GM11168 (cell line): Measurements from ENCODE around the gene LETM1.
"Not testable (repeated sequence)": the region's sequence is repeated elsewhere in the genome, so short reads cannot be mapped to it uniquely, and the experiment has no call there.

Experiments
- in situ Hi-C: fragments of 300-500 bp; cut with MboI; formaldehyde crosslinking; loops from one replicate; pipeline ENCODE4 v1.12.0; 2022; ENCODE audit warnings: low sequenced_read_pairs; ENCODE audit not compliant: unreplicated experiment

LETM1 gene

DNA sequence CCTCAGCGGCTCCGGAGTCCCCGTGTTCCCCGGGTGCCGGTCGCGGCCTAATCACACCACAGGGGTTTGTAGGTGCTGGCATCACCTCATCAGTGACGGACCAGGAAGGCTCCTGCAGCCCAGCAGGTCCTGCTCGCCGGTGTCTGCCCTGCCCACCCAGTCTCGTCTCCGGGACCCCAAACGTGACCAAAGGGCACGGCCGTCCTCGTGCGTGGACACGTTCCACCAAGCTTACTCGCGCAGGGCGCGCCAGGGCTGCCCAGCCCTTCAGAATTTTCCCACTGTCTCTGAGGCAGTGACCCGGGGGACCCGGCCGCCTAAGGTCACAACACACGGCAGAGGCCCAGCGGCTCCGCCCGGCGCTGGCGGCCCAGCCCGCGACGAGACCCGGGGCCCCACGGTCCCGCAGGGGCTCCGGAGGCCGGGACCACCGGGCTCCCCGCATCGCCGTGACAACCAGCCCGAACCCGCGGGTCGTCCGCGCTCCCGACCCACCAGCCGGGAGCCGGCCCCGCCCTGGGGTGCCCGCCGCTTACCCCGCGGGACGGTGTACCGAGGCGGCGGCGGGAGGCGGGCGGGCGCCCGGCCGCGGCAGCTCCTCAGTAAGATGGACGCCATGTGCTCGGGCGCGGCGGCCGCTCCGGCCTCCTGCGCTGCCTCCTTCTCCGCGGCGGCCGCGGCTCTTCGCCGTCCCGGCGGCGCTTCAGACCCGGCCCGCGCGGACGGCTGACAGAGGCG lies 454 bp downstream of the LETM1 start:
- in situ Hi-C loops = no loop called here

DNA sequence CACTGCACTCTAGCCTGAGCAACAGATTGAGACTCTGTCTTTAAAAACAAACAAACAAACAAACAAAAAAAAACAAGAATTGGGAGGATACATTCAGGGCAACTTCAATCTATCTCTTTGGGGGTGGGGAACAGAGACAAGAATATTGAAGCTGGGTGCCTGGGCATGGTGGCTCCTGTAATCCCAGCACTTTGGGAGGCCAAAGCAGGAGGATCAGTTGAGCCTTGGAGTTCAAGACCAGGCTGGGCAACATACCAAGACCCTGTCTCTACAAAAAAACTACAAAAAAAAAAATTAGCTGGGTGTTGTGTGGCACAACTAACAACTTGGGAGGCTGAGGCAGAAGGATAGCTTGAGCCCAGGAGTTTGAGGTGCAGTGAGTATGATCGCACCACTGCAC lies 1.2 kb downstream of the LETM1 start:
- in situ Hi-C loops = no loop called here

DNA sequence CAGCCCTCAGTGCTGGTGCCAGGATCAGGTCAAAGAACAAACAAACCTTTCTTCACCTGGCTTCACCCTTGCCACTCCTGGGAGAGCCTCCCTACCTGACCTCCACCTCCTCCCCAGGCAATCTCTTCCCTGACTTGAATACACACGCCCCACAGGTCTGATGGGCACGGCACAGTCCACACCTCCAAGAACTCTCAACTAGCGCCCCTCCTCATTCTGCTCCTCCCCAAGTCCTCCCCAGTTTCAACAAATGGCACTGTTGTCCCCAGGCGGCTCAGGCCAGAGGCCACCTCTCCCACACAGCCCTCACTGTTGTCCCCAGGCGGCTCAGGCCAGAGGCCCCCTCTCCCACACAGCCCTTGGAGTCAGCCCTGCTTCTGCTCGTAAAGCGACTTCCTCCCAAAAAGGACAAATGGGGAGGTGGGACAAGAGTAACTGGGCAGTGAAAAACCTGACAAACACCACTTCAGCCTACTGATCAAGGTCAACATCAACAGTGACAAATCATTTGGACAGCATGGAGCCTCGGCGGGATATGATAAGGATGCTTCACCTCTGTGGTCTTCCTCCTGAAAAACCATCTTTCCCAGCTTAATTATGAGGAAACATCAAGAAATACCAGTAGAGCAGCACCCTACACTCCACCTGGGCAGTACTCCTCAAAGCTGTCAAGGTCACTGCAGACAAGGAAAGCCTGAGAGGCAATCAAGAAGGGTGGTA lies 2.9 kb downstream of the LETM1 start:
- in situ Hi-C loops = no loop called here

DNA sequence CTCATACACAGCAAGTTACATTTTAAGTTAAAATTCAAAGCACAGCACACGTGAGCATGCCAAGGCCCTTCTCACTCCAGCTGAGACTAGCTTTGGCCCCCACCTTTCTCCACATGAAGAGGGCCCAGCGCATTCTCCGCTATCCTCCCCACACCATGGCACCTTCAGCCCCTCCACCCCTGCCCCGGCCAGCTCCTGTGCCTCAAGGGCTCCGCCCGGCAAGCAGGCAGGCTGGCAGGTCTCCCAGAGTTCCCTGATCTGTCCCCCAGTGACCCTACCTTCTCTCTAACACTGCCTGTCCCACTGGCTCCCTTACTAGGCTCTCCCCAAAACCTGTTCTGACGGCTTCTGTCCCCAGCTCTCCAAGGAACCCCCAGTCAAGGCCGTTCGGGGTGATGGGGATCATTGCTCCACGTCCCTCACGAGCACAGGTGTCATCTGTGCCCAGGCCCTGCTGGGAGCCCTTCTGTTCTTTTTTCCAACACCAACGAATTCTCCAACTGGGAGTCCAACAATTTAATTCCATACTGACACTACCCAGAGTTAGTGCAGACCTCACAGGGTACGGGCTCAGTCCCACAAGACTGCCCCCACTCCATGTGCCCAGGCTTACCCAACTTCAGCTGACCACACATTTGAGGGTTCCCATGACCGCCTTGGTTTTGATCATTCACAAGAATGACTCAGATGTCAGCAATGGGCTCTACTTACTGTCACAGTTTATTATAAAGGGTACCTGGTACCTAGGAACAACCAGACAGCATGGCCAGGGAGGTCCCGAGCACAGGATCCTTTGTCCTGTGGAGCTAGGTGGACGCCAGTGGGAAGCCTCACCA lies 4.2 kb downstream of the LETM1 start:
- in situ Hi-C loops = no loop called here

DNA sequence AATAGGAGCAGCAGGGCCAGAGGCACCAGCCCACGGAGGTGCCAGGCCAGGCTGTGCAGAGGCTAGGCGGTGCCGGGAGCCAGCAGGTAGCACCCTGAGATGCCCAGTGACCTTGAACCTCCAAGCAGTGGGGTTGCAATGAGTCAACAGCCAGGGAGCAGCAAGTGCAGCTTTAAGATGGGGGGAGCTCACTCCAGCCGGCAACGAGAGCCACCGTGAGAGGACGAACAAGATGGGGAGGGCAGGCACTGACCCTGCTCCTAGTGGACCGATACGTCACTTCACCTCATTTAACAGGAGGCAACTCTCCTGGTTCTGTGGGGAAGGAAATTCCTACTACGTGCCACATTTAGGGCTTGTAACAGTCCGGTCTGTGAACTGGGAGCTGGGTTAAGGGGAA lies 4.8 kb downstream of the LETM1 start:
- in situ Hi-C loops = no loop called here

DNA sequence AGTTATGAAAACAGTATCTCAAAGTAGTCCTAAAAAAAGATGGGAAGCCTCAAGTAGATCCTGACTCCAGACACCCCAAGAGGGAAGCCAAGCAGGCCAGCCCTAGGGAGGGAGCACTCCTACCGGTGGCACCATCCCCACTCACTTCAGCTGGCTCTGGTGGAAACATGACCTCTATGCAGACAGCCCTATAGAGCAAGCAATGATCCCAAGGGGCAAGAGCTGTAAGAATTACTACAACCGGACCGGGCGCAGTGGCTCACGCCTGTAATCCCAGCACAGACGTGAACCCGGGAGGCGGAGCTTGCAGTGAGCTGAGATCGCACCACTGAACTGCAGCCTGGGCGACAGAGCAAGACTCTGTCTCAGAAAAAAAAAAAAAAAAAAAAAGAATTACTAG lies 5.7 kb downstream of the LETM1 start:
- in situ Hi-C loops = no loop called here

DNA sequence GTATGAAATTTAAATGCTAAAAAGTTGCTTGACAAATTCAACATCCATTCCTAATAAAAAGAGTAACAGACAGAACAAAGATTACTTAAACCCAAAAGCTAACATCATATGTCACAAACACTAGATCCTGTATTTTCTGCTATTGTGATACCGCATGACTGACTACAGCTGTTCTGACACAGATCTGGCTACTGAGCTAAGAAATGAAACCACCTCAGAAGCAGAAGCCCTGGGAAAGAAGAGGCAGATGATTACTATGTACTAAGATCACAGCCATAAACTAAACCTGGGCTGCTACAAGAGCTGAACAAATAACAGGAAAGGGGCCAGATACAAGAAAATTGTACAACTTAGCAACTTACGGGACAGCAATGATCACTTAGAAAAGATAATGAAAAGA lies 9.4 kb downstream of the LETM1 start:
- in situ Hi-C loops = no loop called here

DNA sequence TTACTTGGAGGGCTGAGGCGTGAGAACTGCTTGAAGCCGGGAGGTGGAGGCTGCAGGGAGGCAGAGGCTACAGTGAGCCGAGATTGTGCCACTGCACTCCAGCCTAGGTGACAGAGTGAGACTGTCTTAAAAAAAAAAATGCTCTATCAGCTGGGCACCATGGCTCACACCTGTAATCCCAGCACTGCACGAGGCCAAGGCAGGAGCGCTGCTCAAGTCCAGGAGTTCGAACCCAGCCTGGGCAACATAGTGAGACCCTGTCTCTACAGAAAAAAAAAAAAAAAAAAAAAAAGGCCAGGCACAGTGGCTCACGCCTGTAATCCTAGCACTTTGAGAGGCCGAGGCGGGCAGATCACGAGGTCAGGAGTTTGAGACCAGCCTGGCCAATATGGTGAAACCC lies 11.3 kb downstream of the LETM1 start:
- in situ Hi-C loops = not testable (repeated sequence)

DNA sequence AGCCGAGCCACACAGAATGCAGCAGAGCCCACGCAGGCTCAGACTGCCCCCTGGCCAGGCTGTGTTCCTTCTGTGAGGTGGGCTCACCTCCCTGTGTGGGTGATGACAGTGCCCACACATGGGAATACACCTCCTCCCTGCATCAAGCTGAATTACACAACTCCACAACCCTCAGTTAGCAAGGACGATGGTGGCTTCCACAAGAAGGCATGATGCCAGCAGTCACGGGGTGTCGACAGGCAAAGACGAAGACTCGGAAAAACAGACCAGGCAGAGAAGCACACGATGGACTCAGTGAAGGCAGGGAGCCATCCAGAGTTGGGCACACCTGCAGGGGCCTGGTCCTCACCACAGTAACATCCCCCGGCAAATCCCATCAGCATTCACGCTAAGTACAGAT lies 12.1 kb downstream of the LETM1 start:
- in situ Hi-C loops = no loop called here

DNA sequence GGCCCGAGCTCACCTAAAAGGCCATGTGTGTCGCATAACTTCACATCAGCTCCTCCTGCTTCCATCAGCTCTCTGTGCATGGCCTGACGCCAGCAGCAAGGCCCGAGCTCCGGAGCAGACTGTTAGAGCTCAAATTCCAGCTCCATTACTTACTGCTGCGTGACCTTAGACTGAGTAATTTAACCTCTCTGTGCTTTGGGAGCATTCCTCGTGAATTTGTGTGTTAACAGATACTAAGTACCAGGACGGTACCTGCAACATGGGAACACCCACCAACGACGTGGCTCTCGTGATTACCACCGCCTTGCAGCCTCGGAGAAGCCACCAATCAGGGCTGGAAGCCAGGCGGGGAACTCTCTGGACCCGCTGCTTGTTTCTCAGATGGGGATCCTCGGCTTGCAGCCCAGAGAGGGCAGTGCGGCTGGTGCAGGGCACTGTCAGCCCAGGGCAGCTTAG lies 12.9 kb downstream of the LETM1 start:
- in situ Hi-C loops = no loop called here

DNA sequence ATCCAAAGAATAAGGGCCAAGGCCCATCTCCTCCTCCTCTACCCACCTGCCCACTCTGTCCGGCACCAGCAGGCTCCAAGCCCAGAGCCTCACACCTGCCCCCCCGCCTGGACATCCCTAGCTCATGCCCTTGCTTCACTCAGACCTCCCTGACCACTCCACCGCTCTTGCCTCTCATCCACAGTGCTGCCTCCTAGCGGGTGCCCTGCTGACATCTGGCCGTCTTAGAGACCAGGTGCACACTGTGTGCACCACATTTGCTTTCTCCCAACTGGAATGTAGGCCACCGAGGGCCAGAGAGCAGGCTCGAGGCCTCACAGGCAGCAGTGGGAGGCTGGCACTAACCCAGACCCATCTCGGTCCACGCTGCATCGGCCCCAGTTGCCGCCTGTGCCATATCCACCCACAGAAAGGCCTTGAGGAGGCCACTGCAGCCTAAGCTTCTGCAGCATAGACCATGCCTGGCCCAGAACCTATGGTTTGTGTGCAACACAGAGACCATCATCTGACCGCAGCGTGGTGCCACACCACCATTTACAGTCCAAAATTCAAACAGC lies 13.5 kb downstream of the LETM1 start:
- in situ Hi-C loops = no loop called here

DNA sequence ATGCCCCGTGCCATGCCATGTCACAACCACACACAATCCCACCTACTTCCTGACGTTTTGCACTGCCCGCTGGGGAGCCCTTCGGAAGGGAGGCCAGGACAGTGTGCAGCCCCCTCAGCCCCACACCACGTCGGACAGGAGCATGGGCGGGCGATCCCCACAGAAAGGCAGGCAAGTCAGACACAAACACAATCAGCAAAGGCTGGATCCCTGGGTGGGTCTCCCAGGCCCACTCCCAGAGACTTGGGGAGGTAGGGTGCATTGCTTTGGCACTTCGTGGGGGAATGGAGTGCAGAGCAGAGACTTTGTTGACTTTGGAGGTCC lies 14.1 kb downstream of the LETM1 start:
- in situ Hi-C loops = no loop called here

DNA sequence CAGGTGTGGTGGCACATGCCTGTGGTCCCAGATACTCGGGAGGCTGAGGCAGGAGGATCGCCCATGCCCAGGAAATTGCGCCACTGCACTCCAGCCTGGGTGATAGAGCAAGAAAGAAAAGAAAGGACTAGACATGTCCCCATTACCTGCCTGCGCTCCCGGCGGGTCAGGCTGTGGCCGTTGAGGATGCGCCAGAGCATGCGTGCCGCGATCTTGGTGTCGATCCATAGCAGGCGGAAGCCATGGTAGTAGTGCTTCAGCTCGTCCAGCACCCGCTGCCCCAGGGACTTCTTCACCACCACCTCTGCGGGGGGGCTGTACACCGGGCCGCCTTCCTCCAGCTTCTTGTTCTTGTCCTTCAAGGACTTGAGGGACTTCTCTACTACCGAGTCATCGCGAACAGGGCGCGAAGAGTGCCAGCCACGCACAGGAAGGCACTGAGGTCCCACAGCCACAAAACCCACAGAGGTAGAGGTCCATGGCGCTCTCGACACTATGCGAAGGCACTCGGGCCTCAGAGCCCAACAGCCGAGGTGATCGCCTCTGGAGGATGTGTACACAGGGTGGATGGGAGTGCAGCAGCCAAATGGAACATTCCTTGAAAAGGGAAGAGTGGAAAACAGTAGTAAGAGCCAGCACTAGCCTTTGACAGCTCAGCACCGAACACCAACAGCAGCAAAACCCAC lies 14.6 kb downstream of the LETM1 start:
- in situ Hi-C loops = no loop called here

DNA sequence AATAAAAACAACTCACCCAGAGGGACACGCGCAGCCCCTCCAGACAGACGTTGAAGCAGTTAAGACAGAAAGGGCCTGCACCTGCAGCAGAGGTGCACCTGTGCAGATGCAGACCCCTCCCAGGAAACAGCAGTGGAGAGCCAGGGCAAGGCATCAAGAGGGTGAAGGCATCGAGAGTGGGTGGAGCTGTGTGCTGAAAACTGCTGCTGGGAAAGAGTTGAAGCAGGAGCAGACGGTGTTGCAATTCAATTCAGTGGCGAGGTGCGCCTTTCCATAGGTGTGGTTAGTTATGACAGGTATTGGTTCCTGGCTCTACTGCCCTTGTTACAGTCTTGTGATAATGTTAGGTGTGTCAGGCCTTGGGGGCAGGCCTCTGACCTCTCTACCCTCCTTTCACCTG lies 16.7 kb downstream of the LETM1 start:
- in situ Hi-C loops = no loop called here

DNA sequence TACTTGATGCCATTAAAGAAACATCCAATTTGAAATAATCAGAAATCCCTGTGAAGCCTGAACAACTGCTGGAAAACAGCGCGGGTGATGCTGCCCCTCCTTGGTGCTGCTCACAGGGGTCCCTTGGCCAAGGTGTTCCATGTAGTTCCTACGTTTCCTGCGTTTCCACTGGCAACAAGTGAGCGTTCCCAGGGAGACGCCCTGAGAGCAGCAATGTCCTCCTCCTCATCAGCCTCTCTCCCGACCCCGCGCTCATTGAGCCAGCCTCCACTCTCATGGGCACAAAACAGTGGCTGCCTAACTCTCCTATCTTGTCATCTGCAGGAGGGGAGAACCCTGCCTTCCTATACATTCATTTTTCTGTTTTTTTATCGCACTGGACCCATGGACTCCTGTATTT lies 18.9 kb downstream of the LETM1 start:
- in situ Hi-C loops = no loop called here

DNA sequence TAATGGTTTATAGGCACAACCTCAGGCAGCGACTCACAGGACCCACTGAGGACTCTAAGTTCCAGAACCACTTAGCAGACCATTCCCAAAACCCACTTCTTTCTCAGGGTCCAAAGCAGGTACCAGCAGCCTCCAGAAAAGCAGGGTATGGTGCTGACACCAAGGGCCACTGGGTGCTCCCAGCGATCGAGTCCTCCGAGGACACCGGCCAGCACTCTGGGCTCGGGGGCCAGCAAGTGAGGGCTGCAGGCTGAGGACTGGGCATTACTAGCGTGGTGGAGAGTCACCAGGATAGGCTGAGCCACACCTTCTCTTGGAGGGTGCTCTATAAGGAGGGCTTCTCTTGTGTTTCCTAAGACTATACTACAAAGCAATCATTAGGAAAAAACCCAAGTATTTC lies 19.3 kb downstream of the LETM1 start:
- in situ Hi-C loops = no loop called here

DNA sequence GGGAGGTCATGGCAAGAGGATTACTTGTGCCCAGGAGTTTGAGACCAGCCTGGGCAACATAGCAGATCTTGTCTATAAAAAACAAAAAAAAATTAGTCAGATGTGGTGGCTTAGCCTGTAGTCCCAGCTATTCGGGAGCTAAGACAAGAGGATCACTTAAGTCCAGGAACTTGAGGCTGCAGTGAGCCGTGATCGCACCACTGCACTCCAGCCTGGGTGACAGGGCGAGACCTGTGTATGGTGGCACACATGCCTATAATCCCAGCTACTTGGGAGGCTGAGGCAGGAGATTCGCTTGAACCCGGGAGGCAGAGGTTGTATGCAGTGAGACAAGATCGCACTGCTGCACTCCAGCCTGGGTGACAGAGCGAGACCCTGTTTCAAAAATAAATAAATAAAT lies 20.1 kb downstream of the LETM1 start:
- in situ Hi-C loops = not testable (repeated sequence)

DNA sequence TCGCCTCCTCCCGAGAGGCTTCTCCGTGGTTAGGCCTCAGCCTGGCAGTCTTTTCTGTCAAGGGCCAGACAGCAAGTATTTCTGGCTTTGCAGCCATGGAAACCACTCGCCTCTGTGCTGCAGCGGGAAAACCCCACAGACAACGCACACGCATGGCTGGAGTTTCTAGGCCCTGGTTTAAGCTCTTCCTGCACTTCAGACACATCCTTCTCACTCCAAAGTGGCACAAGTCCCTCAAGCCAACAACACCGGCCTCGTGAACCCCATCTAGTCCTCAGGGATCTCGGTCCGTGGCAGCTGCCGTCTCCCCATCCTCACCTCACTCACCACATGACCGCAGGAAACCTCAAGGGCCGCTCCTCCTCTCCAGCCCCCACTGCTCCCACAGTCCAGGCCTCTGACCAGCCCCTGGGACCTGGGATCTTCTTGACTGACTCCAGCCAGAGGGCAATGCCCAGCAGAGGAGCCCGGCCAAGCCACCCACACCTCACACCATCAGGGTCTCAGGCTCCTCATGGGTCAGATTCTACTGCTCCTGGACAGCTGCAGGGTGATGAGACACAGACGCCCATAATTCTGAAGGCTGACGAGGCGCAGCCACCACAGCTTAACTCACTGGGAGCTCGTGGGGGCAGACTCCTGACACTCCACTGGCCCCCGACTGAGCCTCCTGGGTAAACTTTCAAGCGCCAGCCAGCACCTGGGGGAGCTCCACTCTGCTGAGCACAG lies 21.7 kb downstream of the LETM1 start:
- in situ Hi-C loops = no loop called here

DNA sequence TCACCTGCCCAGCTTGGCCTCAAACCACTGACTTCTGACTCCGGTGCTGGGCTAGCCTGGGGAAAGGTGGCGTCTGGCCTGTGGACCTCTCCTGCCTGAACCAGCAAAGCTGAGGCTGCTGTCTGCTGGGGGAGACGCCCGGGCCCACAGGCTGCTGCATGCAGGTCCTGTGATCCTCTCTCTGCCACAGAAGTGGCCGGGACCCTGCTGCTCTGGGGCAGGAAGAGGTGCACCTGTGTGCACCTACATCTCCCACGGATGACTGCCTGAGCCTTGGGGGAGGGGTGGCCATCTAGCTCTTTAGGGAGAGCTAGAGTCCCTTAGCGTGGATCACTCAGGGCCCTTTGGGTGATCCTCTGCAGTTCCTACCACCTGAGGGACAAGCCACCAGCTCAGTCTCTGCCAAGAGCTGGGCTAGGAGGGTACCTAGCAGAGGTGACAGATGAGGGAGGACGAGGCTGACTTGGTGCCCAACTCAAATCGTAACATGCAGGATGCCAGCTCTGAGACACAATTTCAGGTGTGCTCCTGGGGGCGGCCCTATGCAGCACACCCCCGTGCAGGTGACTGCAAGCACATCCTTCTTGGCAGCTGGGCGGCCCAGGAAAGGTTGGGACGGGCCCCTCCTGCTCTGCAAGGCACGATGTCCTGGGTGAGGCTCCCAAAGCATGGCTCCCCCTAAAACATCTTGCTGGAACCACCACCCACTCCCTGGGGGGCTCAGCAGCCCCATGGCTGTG lies 22.5 kb downstream of the LETM1 start:
- in situ Hi-C loops = no loop called here
